ENCODE data around the gene C11orf52. TPM values are rescaled to one million over a fixed set of nuclear protein-coding genes. Genes with fewer than 3 reads are reported as not detected.
"Not testable (repeated sequence)": the region's sequence is repeated elsewhere in the genome, so short reads cannot be mapped to it uniquely, and the experiment has no call there.

The C11orf52 gene
- total RNA-seq, 1 experiment from 2014 or later: not detected

GRCh38 chr11:111879637-111879960 is 39.1 kb upstream of the C11orf52 start:
- no peaks in the 10 kb centered on the region for H3K9me3 ChIP-seq (ENCODE audit: low read length)
- H3K4me3 ChIP-seq (ENCODE audit: low read length): peak overlapping the region; percentile 95
- H2AFZ ChIP-seq (ENCODE audit: low read length): no peak overlapping the region; the same call in 1 of the 2 replicates

GRCh38 chr11:111882202-111882601 is 36.5 kb upstream of the C11orf52 start:
- Histone ChIP-seq H3K4me1 (ENCODE audit: low read length) (peaks cover 13% of the 10 kb centered on the region), H3K4me2 (ENCODE audit: low read depth, low read length, poor library complexity, severe bottlenecking) (no peak overlapping the region), H3K9ac (ENCODE audit: low read length) (no peak overlapping the region), H3K79me2 (ENCODE audit: low read length) (peaks cover 14% of the 10 kb centered on the region), H3K9me3 (ENCODE audit: low read length) (no peaks in the 10 kb centered on the region), H2AFZ (ENCODE audit: low read length) (no peak overlapping the region), H3K9me2 (replicated peaks; ENCODE audit: insufficient read depth, low read length) (no peaks in the 10 kb centered on the region), H4K20me1 (ENCODE audit: insufficient read depth, low read depth, low read length) (no peaks in the 10 kb centered on the region), H3K36me3 (ENCODE audit: insufficient read depth, low read length) (no peaks in the 10 kb centered on the region), H3K27ac (ENCODE audit: low read length) (no peak overlapping the region), H3K27me3 (ENCODE audit: low read length) (no peaks in the 10 kb centered on the region), H3K4me3 (ENCODE audit: low read length) (no peak overlapping the region)
- no peak for DNase-seq

More at GRCh38 chr11:111879637-111879960, 39.1 kb upstream of the C11orf52 start:
- Histone ChIP-seq H3K9me2 (replicated peaks; ENCODE audit: insufficient read depth, low read length) (no peaks in the 10 kb centered on the region), H3K27ac (ENCODE audit: low read length) (peak overlapping the region; percentile 72), H3K27me3 (ENCODE audit: low read length) (no peaks in the 10 kb centered on the region), H3K36me3 (ENCODE audit: insufficient read depth, low read length) (no peaks in the 10 kb centered on the region), H3K4me1 (ENCODE audit: low read length) (peaks cover 13% of the 10 kb centered on the region), H3K79me2 (ENCODE audit: low read length) (peaks cover 19% of the 10 kb centered on the region), H4K20me1 (ENCODE audit: insufficient read depth, low read depth, low read length) (no peaks in the 10 kb centered on the region), H3K9ac (ENCODE audit: low read length) (peak overlapping the region; percentile 92), H3K4me2 (ENCODE audit: low read depth, low read length, poor library complexity, severe bottlenecking) (peak overlapping the region; percentile 97)
- no peak for DNase-seq

- H3K4me3 ChIP-seq (ENCODE audit: low read length); DNase-seq; H3K9me2 ChIP-seq (replicated peaks; ENCODE audit: insufficient read depth, low read length); H3K27ac ChIP-seq (ENCODE audit: low read length); H3K9me3 ChIP-seq (ENCODE audit: low read length); H3K27me3 ChIP-seq (ENCODE audit: low read length); H3K36me3 ChIP-seq (ENCODE audit: insufficient read depth, low read length); H3K79me2 ChIP-seq (ENCODE audit: low read length); H2AFZ ChIP-seq (ENCODE audit: low read length); H3K4me1 ChIP-seq (ENCODE audit: low read length); H4K20me1 ChIP-seq (ENCODE audit: insufficient read depth, low read depth, low read length); H3K4me2 ChIP-seq (ENCODE audit: low read depth, low read length, poor library complexity, severe bottlenecking); H3K9ac ChIP-seq (ENCODE audit: low read length): not testable (repeated sequence)
Observed at GRCh38 chr11:111885053-111885452, 33.7 kb upstream of the C11orf52 start.

GRCh38 chr11:111886032-111886431 is 32.7 kb upstream of the C11orf52 start:
- H3K9me3 ChIP-seq (ENCODE audit: low read length): no peaks in the 10 kb centered on the region
- H3K9ac ChIP-seq (ENCODE audit: low read length): no peak overlapping the region
- no peaks in the 10 kb centered on the region for H3K36me3 ChIP-seq (ENCODE audit: insufficient read depth, low read length)
- H3K9me2 ChIP-seq (replicated peaks; ENCODE audit: insufficient read depth, low read length): no peaks in the 10 kb centered on the region
- no peak for DNase-seq
- no peaks in the 10 kb centered on the region for H3K27me3 ChIP-seq (ENCODE audit: low read length)
- no peak overlapping the region for H3K27ac ChIP-seq (ENCODE audit: low read length)
- no peaks in the 10 kb centered on the region for H3K4me1 ChIP-seq (ENCODE audit: low read length)
- no peak overlapping the region for H2AFZ ChIP-seq (ENCODE audit: low read length)
- no peak overlapping the region for H3K4me3 ChIP-seq (ENCODE audit: low read length)
- H4K20me1 ChIP-seq (ENCODE audit: insufficient read depth, low read depth, low read length): no peaks in the 10 kb centered on the region
- H3K79me2 ChIP-seq (ENCODE audit: low read length): no peaks in the 10 kb centered on the region
- H3K4me2 ChIP-seq (ENCODE audit: low read depth, low read length, poor library complexity, severe bottlenecking): no peak overlapping the region

GRCh38 chr11:111886844-111887243 is 31.9 kb upstream of the C11orf52 start:
- no peaks in the 10 kb centered on the region for H3K9me2 ChIP-seq (replicated peaks; ENCODE audit: insufficient read depth, low read length)
- no peaks in the 10 kb centered on the region for H3K36me3 ChIP-seq (ENCODE audit: insufficient read depth, low read length)
- no peaks in the 10 kb centered on the region for H3K27me3 ChIP-seq (ENCODE audit: low read length)
- no peak overlapping the region for H3K4me3 ChIP-seq (ENCODE audit: low read length)
- H2AFZ ChIP-seq (ENCODE audit: low read length): no peak overlapping the region
- no peak overlapping the region for H3K27ac ChIP-seq (ENCODE audit: low read length)
- no peaks in the 10 kb centered on the region for H4K20me1 ChIP-seq (ENCODE audit: insufficient read depth, low read depth, low read length)
- no peak for DNase-seq
- no peak overlapping the region for H3K9ac ChIP-seq (ENCODE audit: low read length)
- H3K79me2 ChIP-seq (ENCODE audit: low read length): no peaks in the 10 kb centered on the region
- no peaks in the 10 kb centered on the region for H3K4me1 ChIP-seq (ENCODE audit: low read length)
- H3K4me2 ChIP-seq (ENCODE audit: low read depth, low read length, poor library complexity, severe bottlenecking): no peak overlapping the region
- H3K9me3 ChIP-seq (ENCODE audit: low read length): no peaks in the 10 kb centered on the region

GRCh38 chr11:111905411-111905810 is 13.3 kb upstream of the C11orf52 start:
- Histone ChIP-seq H3K9me2 (replicated peaks; ENCODE audit: insufficient read depth, low read length) (no peaks in the 10 kb centered on the region), H3K9ac (ENCODE audit: low read length) (no peak overlapping the region), H2AFZ (ENCODE audit: low read length) (no peak overlapping the region), H4K20me1 (ENCODE audit: insufficient read depth, low read depth, low read length) (no peaks in the 10 kb centered on the region), H3K4me2 (ENCODE audit: low read depth, low read length, poor library complexity, severe bottlenecking) (no peak overlapping the region), H3K4me1 (ENCODE audit: low read length) (no peaks in the 10 kb centered on the region), H3K79me2 (ENCODE audit: low read length) (no peaks in the 10 kb centered on the region), H3K36me3 (ENCODE audit: insufficient read depth, low read length) (no peaks in the 10 kb centered on the region), H3K27me3 (ENCODE audit: low read length) (no peaks in the 10 kb centered on the region), H3K9me3 (ENCODE audit: low read length) (no peaks in the 10 kb centered on the region), H3K27ac (ENCODE audit: low read length) (no peak overlapping the region), H3K4me3 (ENCODE audit: low read length) (no peak overlapping the region)
- no peak for DNase-seq

GRCh38 chr11:111906680-111907079 is 12.0 kb upstream of the C11orf52 start:
- H3K9me2 ChIP-seq (replicated peaks; ENCODE audit: insufficient read depth, low read length): no peaks in the 10 kb centered on the region
- no peak overlapping the region for H3K27ac ChIP-seq (ENCODE audit: low read length)
- H3K36me3 ChIP-seq (ENCODE audit: insufficient read depth, low read length): no peaks in the 10 kb centered on the region
- H3K4me1 ChIP-seq (ENCODE audit: low read length): no peaks in the 10 kb centered on the region
- no peaks in the 10 kb centered on the region for H3K27me3 ChIP-seq (ENCODE audit: low read length)
- H4K20me1 ChIP-seq (ENCODE audit: insufficient read depth, low read depth, low read length): no peaks in the 10 kb centered on the region
- no peaks in the 10 kb centered on the region for H3K9me3 ChIP-seq (ENCODE audit: low read length)
- DNase-seq: no peak
- no peak overlapping the region for H2AFZ ChIP-seq (ENCODE audit: low read length)
- H3K4me2 ChIP-seq (ENCODE audit: low read depth, low read length, poor library complexity, severe bottlenecking): no peak overlapping the region
- no peak overlapping the region for H3K4me3 ChIP-seq (ENCODE audit: low read length)
- no peak overlapping the region for H3K9ac ChIP-seq (ENCODE audit: low read length)
- H3K79me2 ChIP-seq (ENCODE audit: low read length): no peaks in the 10 kb centered on the region

GRCh38 chr11:111908639-111909305 is 9.9 kb upstream of the C11orf52 start:
- H3K36me3 ChIP-seq (ENCODE audit: insufficient read depth, low read length): no peaks in the 10 kb centered on the region
- H3K27ac ChIP-seq (ENCODE audit: low read length): no peak overlapping the region
- no peak for DNase-seq
- no peaks in the 10 kb centered on the region for H3K79me2 ChIP-seq (ENCODE audit: low read length)
- H3K4me1 ChIP-seq (ENCODE audit: low read length): no peaks in the 10 kb centered on the region
- no peak overlapping the region for H3K9ac ChIP-seq (ENCODE audit: low read length)
- H3K27me3 ChIP-seq (ENCODE audit: low read length): no peaks in the 10 kb centered on the region
- no peaks in the 10 kb centered on the region for H4K20me1 ChIP-seq (ENCODE audit: insufficient read depth, low read depth, low read length)
- H3K9me2 ChIP-seq (replicated peaks; ENCODE audit: insufficient read depth, low read length): no peaks in the 10 kb centered on the region
- no peaks in the 10 kb centered on the region for H3K9me3 ChIP-seq (ENCODE audit: low read length)
- H3K4me3 ChIP-seq (ENCODE audit: low read length): no peak overlapping the region
- no peak overlapping the region for H3K4me2 ChIP-seq (ENCODE audit: low read depth, low read length, poor library complexity, severe bottlenecking)
- no peak overlapping the region for H2AFZ ChIP-seq (ENCODE audit: low read length)
